ENCODE measurements around the gene ABCA2. TPM values are rescaled to one million over a fixed set of nuclear protein-coding genes. Genes with fewer than 3 reads are reported as not detected.

The ABCA2 gene
- total and polyA plus RNA-seq, 2 experiments from 2014 or later, result 7.0 to 16.0 TPM

DNA sequence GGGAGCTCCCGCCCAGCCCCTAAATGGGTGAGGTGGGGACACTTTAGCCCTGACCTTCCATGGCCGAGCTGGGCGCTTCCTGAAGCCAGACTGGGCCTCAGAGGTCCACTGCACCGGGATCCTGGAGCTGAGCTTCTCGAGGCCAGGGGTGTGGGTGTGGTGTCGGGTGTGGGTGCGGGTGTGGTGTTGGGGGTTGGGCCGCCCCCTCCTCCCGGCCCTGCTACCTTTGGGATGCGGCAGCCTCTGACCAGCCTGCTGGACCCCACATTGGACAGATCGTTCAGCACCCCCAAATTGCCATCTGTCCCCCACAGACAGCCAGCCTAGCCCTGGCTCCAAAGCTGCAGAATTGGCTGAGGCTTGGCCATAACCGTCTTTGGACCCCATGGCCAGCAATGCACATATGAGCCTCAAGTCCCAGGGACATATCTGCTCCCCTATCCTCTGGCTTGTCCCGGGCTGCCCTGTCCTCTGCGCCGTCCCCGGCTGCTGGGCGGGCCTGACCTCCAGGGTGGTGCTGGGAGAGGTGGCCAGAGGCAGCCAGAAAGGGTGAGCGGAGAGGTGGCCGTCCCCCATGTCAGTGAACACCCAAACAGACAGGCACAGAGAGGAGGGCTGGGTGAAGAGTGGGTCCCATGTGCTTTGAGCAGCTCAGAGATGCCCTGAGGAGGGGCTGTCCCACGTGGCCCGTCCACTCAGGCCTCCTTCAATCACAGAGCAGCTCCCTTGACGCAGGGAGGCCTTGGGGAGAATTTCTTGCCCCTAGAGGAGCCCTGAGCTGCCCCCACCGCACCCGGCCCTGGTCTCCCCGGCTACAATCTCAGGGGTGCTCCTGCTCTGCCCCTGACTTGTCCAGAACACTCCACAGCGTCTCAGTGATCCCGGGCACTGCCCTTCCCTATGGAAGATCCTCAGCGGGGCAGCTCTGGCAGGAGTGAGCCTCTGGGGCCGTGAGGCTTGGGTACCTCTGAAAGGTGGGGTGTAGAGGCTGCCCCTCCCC lies 54.1 kb downstream of the ABCA2 start:
- ATAC-seq (no peak), DNase-seq (ENCODE audit: low spot score) (no peak)
- no peaks in the 10 kb centered on the region for H3K79me2 ChIP-seq (replicated peaks; ENCODE audit: insufficient read depth)
- no peak overlapping the region for H3K4me3 ChIP-seq
- no peaks in the 10 kb centered on the region for H3K4me1 ChIP-seq (ENCODE audit: insufficient read depth)
- peaks cover 2% of the 10 kb centered on the region; the same call in 1 of the 3 replicates for H3K4me1 Mint-ChIP-seq
- no peaks in the 10 kb centered on the region for H3K36me3 Mint-ChIP-seq (ENCODE audit: low read depth)
- no peak for TF ChIP-seq JUNB (IDR thresholded peaks at IDR 0.05; ENCODE audit: unreplicated experiment)
- H3K9me3 Mint-ChIP-seq, result no peaks in the 10 kb centered on the region
- no peaks in the 10 kb centered on the region for H3K27me3 ChIP-seq (ENCODE audit: insufficient read depth)
- H3K36me3 ChIP-seq (ENCODE audit: insufficient read depth), result no peaks in the 10 kb centered on the region
- no peak overlapping the region for H2AFZ ChIP-seq
- peaks cover 7% of the 10 kb centered on the region for H3K27me3 Mint-ChIP-seq (ENCODE audit: insufficient read depth, low read depth, poor library complexity)
- H3K27ac ChIP-seq (ENCODE audit: low read depth), result no peak overlapping the region
- no peaks in the 10 kb centered on the region for H3F3A ChIP-seq (replicated peaks; ENCODE audit: low read depth)
- H3K4me3 Mint-ChIP-seq, result no peak overlapping the region
- no peak overlapping the region for H3K4me2 ChIP-seq
- no peak overlapping the region for H3K27ac Mint-ChIP-seq
- no peaks in the 10 kb centered on the region for H4K20me1 ChIP-seq (replicated peaks; ENCODE audit: insufficient read depth)
- no peaks in the 10 kb centered on the region for H3K9me2 ChIP-seq (ENCODE audit: insufficient read depth)

DNA sequence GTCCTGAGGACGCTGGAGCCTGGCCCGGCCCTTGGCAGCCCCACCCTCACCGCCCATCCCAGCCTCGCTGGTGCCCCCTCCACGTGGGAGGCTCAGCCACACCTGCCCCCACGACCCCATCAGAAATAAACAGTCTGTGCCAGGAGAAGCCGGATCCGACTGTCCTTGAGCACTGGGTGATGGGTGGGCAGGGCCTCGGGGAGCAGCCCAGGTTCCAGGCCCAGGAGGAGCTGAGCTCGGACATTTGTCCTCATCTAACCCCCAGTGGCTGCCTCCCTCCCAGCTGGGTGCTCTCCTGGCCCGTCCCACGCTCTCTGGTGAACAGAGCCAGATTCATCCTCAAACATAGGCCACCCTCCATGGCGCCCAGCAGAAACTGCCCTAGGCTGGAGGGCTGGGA lies 55.3 kb downstream of the ABCA2 start:
- H3K79me2 ChIP-seq (replicated peaks; ENCODE audit: insufficient read depth), result no peaks in the 10 kb centered on the region
- ATAC-seq (no peak), DNase-seq (ENCODE audit: low spot score) (no peak)
- no peaks in the 10 kb centered on the region for H3K36me3 Mint-ChIP-seq (ENCODE audit: low read depth)
- no peaks in the 10 kb centered on the region for H3K9me3 Mint-ChIP-seq
- H3K27ac ChIP-seq (ENCODE audit: low read depth), result no peak overlapping the region
- no peaks in the 10 kb centered on the region for H3F3A ChIP-seq (replicated peaks; ENCODE audit: low read depth)
- H3K36me3 ChIP-seq (ENCODE audit: insufficient read depth), result no peaks in the 10 kb centered on the region
- H3K4me3 Mint-ChIP-seq, result no peak overlapping the region
- no peaks in the 10 kb centered on the region for H3K27me3 ChIP-seq (ENCODE audit: insufficient read depth)
- H3K4me1 Mint-ChIP-seq, result peaks cover 2% of the 10 kb centered on the region; the same call in 1 of the 3 replicates
- no peak overlapping the region for H2AFZ ChIP-seq
- no peaks in the 10 kb centered on the region for H3K4me1 ChIP-seq (ENCODE audit: insufficient read depth)
- H4K20me1 ChIP-seq (replicated peaks; ENCODE audit: insufficient read depth), result no peaks in the 10 kb centered on the region
- no peak overlapping the region for H3K27ac Mint-ChIP-seq
- H3K4me2 ChIP-seq, result no peak overlapping the region
- H3K4me3 ChIP-seq, result no peak overlapping the region
- peaks cover 7% of the 10 kb centered on the region for H3K27me3 Mint-ChIP-seq (ENCODE audit: insufficient read depth, low read depth, poor library complexity)
- no peaks in the 10 kb centered on the region for H3K9me2 ChIP-seq (ENCODE audit: insufficient read depth)
- no peak for TF ChIP-seq EZH2phosphoT487 (IDR thresholded peaks at IDR 0.05; ENCODE audit: unreplicated experiment)
- TF ChIP-seq ZNF114 (CRISPR knock-in tag; IDR thresholded peaks at IDR 0.05), result no peak
- no peak for TF ChIP-seq JUNB (IDR thresholded peaks at IDR 0.05; ENCODE audit: unreplicated experiment)
- TF ChIP-seq, protein P1, sequence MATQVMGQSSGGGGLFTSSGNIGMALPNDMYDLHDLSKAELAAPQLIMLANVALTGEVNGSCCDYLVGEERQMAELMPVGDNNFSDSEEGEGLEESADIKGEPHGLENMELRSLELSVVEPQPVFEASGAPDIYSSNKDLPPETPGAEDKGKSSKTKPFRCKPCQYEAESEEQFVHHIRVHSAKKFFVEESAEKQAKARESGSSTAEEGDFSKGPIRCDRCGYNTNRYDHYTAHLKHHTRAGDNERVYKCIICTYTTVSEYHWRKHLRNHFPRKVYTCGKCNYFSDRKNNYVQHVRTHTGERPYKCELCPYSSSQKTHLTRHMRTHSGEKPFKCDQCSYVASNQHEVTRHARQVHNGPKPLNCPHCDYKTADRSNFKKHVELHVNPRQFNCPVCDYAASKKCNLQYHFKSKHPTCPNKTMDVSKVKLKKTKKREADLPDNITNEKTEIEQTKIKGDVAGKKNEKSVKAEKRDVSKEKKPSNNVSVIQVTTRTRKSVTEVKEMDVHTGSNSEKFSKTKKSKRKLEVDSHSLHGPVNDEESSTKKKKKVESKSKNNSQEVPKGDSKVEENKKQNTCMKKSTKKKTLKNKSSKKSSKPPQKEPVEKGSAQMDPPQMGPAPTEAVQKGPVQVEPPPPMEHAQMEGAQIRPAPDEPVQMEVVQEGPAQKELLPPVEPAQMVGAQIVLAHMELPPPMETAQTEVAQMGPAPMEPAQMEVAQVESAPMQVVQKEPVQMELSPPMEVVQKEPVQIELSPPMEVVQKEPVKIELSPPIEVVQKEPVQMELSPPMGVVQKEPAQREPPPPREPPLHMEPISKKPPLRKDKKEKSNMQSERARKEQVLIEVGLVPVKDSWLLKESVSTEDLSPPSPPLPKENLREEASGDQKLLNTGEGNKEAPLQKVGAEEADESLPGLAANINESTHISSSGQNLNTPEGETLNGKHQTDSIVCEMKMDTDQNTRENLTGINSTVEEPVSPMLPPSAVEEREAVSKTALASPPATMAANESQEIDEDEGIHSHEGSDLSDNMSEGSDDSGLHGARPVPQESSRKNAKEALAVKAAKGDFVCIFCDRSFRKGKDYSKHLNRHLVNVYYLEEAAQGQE (IDR thresholded peaks at IDR 0.05; ENCODE audit: unreplicated experiment), result no peak
- TF ChIP-seq, protein P2, sequence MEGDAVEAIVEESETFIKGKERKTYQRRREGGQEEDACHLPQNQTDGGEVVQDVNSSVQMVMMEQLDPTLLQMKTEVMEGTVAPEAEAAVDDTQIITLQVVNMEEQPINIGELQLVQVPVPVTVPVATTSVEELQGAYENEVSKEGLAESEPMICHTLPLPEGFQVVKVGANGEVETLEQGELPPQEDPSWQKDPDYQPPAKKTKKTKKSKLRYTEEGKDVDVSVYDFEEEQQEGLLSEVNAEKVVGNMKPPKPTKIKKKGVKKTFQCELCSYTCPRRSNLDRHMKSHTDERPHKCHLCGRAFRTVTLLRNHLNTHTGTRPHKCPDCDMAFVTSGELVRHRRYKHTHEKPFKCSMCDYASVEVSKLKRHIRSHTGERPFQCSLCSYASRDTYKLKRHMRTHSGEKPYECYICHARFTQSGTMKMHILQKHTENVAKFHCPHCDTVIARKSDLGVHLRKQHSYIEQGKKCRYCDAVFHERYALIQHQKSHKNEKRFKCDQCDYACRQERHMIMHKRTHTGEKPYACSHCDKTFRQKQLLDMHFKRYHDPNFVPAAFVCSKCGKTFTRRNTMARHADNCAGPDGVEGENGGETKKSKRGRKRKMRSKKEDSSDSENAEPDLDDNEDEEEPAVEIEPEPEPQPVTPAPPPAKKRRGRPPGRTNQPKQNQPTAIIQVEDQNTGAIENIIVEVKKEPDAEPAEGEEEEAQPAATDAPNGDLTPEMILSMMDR (conservative IDR thresholded peaks at IDR 0.05; ENCODE audit: low read depth in 2 of 2), result no peak
- TF ChIP-seq NANOG (IDR thresholded peaks at IDR 0.05; ENCODE audit: borderline replicate concordance), result no peak
- TF ChIP-seq, protein P3, sequence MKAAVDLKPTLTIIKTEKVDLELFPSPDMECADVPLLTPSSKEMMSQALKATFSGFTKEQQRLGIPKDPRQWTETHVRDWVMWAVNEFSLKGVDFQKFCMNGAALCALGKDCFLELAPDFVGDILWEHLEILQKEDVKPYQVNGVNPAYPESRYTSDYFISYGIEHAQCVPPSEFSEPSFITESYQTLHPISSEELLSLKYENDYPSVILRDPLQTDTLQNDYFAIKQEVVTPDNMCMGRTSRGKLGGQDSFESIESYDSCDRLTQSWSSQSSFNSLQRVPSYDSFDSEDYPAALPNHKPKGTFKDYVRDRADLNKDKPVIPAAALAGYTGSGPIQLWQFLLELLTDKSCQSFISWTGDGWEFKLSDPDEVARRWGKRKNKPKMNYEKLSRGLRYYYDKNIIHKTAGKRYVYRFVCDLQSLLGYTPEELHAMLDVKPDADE (IDR thresholded peaks at IDR 0.05), result no peak
